ENCODE data around the gene STK11.

The STK11 gene

GRCh38 chr19:1211494-1212234, 6.1 kb downstream of the STK11 start:
- no peak for DNase-seq

GRCh38 chr19:1213391-1214286, 8.1 kb downstream of the STK11 start:
- no peak for DNase-seq

- DNase-seq: no peak
Observed at GRCh38 chr19:1214299-1214861, 8.8 kb downstream of the STK11 start.

GRCh38 chr19:1214862-1215731, 9.5 kb downstream of the STK11 start:
- DNase-seq: no peak

- no peak for DNase-seq
Observed at GRCh38 chr19:1216756-1217155, 11.2 kb downstream of the STK11 start.

- DNase-seq: no peak
Observed at GRCh38 chr19:1217366-1217765, 11.8 kb downstream of the STK11 start.

- no peak for DNase-seq
Observed at GRCh38 chr19:1218751-1219567, 13.4 kb downstream of the STK11 start.

GRCh38 chr19:1219786-1220476, 14.4 kb downstream of the STK11 start:
- DNase-seq: no peak

- no peak for DNase-seq
Observed at GRCh38 chr19:1220477-1220930, 14.9 kb downstream of the STK11 start.

GRCh38 chr19:1220976-1221903, 15.7 kb downstream of the STK11 start:
- DNase-seq: no peak

- DNase-seq: no peak
Observed at GRCh38 chr19:1221904-1222255, 16.3 kb downstream of the STK11 start.

GRCh38 chr19:1222394-1222793, 16.8 kb downstream of the STK11 start:
- DNase-seq: no peak

GRCh38 chr19:1223018-1223855, 17.7 kb downstream of the STK11 start:
- DNase-seq: no peak

GRCh38 chr19:1224047-1224825, 18.7 kb downstream of the STK11 start:
- DNase-seq: no peak

GRCh38 chr19:1224847-1225246, 19.3 kb downstream of the STK11 start:
- no peak for DNase-seq

- no peak for DNase-seq
Observed at GRCh38 chr19:1225440-1226226, 20.1 kb downstream of the STK11 start.

GRCh38 chr19:1226227-1226518, 20.6 kb downstream of the STK11 start:
- no peak for DNase-seq

Data from NCI-H526 treated with DMSO at 0.1 percent for 48 hours (cell line).